ENCODE data around the gene FOXD1. TPM values are rescaled to one million over a fixed set of nuclear protein-coding genes. Genes with fewer than 3 reads are reported as not detected.

FOXD1 gene
- total and polyA plus RNA-seq, 2 of the 8 experiments (the other 6 are each of a cell fraction or from before 2014, with no cell fraction given) = 0.11 to 1.1 TPM

DNA sequence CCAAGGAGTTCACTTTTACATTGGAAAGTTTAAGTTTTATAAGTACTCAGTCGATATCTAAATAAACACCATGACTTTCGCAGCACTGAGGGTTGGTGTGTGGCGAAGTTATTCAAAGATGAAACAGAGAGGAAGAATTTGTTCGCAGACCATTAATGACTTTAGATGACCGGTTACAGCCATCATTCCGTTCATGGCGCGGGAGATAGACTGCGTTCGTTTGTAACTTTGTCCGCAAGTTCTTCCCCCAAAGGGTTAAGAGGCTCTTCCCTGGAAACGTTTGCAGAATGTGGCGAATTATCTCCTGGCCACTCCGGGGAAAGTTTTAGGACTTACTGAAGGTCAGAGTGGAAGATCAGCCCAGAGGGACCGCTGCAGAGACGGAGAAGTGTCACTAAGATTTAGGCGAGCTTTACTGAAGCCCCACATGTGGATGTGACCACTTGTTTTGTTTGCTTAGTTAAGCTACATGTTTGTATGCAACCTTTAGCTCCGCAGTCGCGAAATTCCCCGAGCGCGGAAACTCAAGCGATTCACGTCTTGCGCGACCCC lies 2.2 kb upstream of the FOXD1 start:
- FAIRE-seq = peak; percentile 57
- Histone ChIP-seq H3K27ac (ENCODE audit: low read depth, low read length) (no peak overlapping the region), H4K20me1 (replicated peaks in 1 of 2; ENCODE audit: control insufficient read depth in 1 of 2, insufficient read depth in 2 of 2, low read length in 2 of 2) (peaks cover 0 to 5% of the 10 kb centered on the region in 2 experiments), H2BK15ac (ENCODE audit: low read length) (no peak overlapping the region; the same call in 1 of the 2 replicates), H3K23me2 (ENCODE audit: low read depth, low read length) (peaks cover 10% of the 10 kb centered on the region; the same call in 1 of the 2 replicates), H3K4ac (replicated peaks; ENCODE audit: insufficient read length, low read depth, low read length) (no peak overlapping the region), H3K56ac (replicated peaks; ENCODE audit: insufficient read length, low read depth, low read length) (no peak overlapping the region), H3K4me3 (ENCODE audit: extremely low read depth in 1 of 4, insufficient read depth in 2 of 4, low read depth in 3 of 4, low read length in 4 of 4) (peak overlapping the region; percentile 14 to 68 (median 28); a peak in 7 of 8 replicates), H3K4me2 (ENCODE audit: insufficient read depth in 1 of 2, low read depth in 2 of 2, low read length in 2 of 2) (peak overlapping the region; percentile 59 to 84), H3K9ac (replicated peaks in 1 of 4; ENCODE audit: extremely low read depth in 1 of 4, low read depth in 3 of 4, low read length in 3 of 4) (no peak overlapping the region), H3K14ac (ENCODE audit: insufficient read length) (no peak overlapping the region), H2BK120ac (replicated peaks; ENCODE audit: low read depth, low read length) (no peak overlapping the region), H3K18ac (ENCODE audit: extremely low read depth, low read length) (no peak overlapping the region; the same call in 1 of the 2 replicates), H3K27me3 (replicated peaks in 1 of 4; ENCODE audit: control insufficient read depth in 3 of 4, extremely low read depth in 1 of 4, insufficient read depth in 3 of 4, low read length in 3 of 4) (peaks cover 55 to 76% (median 67%) of the 10 kb centered on the region in 4 experiments), H2BK20ac (ENCODE audit: low read length) (no peak overlapping the region), H2AFZ (ENCODE audit: low read length) (no peak overlapping the region), H3K9me3 (ENCODE audit: insufficient read depth in 2 of 2, low read depth in 1 of 2, low read length in 1 of 2) (no peaks in the 10 kb centered on the region), H2BK5ac (ENCODE audit: low read depth, low read length) (no peak overlapping the region), H3K79me2 (ENCODE audit: control insufficient read depth in 1 of 2, insufficient read depth in 2 of 2, low read length in 2 of 2) (no peaks in the 10 kb centered on the region), H4K8ac (ENCODE audit: extremely low read depth, insufficient read depth, low read length) (no peak overlapping the region), H2AK5ac (ENCODE audit: low read depth, low read length) (no peak overlapping the region), H2BK12ac (ENCODE audit: low read depth, low read length) (0 out of 2 replicates have a peak overlapping the region, but pooled peaks have one; percentile 0), H4K5ac (ENCODE audit: insufficient read length, low read depth, low read length) (no peak overlapping the region), H4K91ac (replicated peaks; ENCODE audit: insufficient read length, low read length) (no peak overlapping the region), H3K23ac (ENCODE audit: insufficient read length) (no peak overlapping the region), H3K4me1 (replicated peaks in 1 of 4; ENCODE audit: control insufficient read depth in 3 of 4, insufficient read depth in 4 of 4, low read length in 3 of 4) (peaks cover 4 to 15% (median 11%) of the 10 kb centered on the region in 4 experiments; a peak in 6 of 7 replicates), H3K79me1 (ENCODE audit: low read depth, low read length) (no peaks in the 10 kb centered on the region), H3K36me3 (ENCODE audit: control insufficient read depth in 2 of 4, insufficient read depth in 4 of 4, low read length in 3 of 4) (no peaks in the 10 kb centered on the region)
- ChIA-PET CTCF (ENCODE audit: partially characterized antibody) (interaction anchor here (0.9 to 1.8 kb wide), 32 partner anchors 9 to 253 kb away, joined by 3 to 15 read pairs (median 5); partner anchors contain the start of gene BTF3), POLR2A (ENCODE audit: partially characterized antibody) (interaction anchor here (1.2 to 2.6 kb wide), 3 partner anchors 37 to 52 kb away, joined by 4 to 11 read pairs (median 10); partner anchors contain the start of gene BTF3)
- peak in 1 of 2 experiments; percentile 56 for DNase-seq (ENCODE audit: low read depth in 1 of 2, low spot score in 2 of 2)
- WGBS, 2 experiments (ENCODE audit: extremely low coverage in 1 of 2, insufficient coverage in 1 of 2, insufficient read length in 1 of 2, insufficient replicate concordance in 2 of 2, low coverage in 1 of 2, low lambda C conversion rate in 2 of 2, missing lambda C conversion rate in 1 of 2) = 4% methylated on average over 21 of the region's 27 CpGs; no CpG with 5 or more reads in 1 of the 2 experiments
- TF ChIP-seq SP2 (IDR thresholded peaks at IDR 0.05; ENCODE audit: low read length) (no peak), SUZ12 (IDR thresholded peaks at IDR 0.05; ENCODE audit: low read length) (peak; percentile 98), BACH1 (IDR thresholded peaks at IDR 0.05; ENCODE audit: low read length) (no peak), RBBP5 (IDR thresholded peaks at IDR 0.05; ENCODE audit: borderline replicate concordance, low read depth, low read length) (0 out of 2 replicates have a peak, but pooled peaks have one; percentile 15), CEBPB (IDR thresholded peaks at IDR 0.05; ENCODE audit: low read depth, low read length) (no peak), CBX8 (IDR thresholded peaks at IDR 0.05; ENCODE audit: borderline replicate concordance, low read depth, low read length) (0 out of 2 replicates have a peak, but pooled peaks have one; percentile 31), EP300 (IDR thresholded peaks at IDR 0.05; ENCODE audit: borderline replicate concordance in 1 of 2, low read depth in 2 of 2, low read length in 2 of 2) (no peak), EZH2 (IDR thresholded peaks at IDR 0.05; ENCODE audit: low read depth, low read length, severe bottlenecking) (peak; percentile 94), RNF2 (IDR thresholded peaks at IDR 0.05; ENCODE audit: borderline replicate concordance, low read depth, low read length, missing control alignments, poor library complexity, severe bottlenecking) (peak; percentile 95)
- TF ChIP-seq, protein P1, sequence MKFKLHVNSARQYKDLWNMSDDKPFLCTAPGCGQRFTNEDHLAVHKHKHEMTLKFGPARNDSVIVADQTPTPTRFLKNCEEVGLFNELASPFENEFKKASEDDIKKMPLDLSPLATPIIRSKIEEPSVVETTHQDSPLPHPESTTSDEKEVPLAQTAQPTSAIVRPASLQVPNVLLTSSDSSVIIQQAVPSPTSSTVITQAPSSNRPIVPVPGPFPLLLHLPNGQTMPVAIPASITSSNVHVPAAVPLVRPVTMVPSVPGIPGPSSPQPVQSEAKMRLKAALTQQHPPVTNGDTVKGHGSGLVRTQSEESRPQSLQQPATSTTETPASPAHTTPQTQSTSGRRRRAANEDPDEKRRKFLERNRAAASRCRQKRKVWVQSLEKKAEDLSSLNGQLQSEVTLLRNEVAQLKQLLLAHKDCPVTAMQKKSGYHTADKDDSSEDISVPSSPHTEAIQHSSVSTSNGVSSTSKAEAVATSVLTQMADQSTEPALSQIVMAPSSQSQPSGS (IDR thresholded peaks at IDR 0.05; ENCODE audit: low read length) = no peak

Measured in H1 (cell line).